ENCODE data around the gene CLEC4G.

DNA sequence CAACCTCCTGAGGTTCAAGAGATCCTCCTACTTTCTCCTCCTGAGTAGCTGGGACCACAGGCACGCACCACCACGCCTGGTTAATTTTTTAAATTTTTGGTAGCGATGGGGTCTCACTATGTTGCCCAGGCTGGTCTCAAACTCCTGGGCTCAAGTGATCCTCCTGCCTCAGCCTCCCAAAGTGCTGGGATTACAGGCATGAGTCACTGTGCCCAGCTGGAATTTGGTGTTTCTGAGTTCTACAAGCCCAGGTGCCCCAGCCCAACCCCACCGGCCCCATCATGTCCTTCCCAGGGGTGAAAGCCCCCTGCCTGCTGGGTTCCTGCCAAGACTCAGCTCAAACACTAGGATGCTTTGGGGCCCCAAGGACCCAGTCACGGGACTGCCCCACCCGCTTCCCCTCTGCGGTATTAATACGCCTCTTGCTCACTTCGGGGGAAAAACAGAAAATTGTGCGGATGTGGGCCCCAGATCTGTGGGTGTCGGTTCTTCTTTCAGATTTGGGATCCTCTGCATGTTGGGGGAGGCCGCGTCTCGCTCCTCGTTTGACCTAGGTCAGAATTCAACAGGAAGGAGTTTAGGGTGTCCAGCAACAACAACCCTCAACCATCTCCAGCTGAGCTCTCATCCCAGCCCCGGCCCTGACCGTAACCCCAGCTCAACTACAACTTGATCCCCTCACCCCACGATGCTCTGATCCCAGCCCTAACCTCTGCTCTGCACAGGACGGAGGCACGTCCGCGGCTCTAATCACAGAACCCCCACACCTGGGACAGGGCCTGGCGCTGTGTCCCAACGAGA is 26.3 kb downstream of the CLEC4G start:
- TF ChIP-seq EZH2 (IDR thresholded peaks at IDR 0.05; ENCODE audit: borderline replicate concordance, low read depth, low read length, severe bottlenecking), result no peak
- TF ChIP-seq, protein P1, sequence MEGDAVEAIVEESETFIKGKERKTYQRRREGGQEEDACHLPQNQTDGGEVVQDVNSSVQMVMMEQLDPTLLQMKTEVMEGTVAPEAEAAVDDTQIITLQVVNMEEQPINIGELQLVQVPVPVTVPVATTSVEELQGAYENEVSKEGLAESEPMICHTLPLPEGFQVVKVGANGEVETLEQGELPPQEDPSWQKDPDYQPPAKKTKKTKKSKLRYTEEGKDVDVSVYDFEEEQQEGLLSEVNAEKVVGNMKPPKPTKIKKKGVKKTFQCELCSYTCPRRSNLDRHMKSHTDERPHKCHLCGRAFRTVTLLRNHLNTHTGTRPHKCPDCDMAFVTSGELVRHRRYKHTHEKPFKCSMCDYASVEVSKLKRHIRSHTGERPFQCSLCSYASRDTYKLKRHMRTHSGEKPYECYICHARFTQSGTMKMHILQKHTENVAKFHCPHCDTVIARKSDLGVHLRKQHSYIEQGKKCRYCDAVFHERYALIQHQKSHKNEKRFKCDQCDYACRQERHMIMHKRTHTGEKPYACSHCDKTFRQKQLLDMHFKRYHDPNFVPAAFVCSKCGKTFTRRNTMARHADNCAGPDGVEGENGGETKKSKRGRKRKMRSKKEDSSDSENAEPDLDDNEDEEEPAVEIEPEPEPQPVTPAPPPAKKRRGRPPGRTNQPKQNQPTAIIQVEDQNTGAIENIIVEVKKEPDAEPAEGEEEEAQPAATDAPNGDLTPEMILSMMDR (IDR thresholded peaks at IDR 0.05; ENCODE audit: borderline replicate concordance, extremely low read depth, low read length, poor library complexity, severe bottlenecking), result no peak
